ENCODE data around the gene BNIP5.

The BNIP5 gene

DNA sequence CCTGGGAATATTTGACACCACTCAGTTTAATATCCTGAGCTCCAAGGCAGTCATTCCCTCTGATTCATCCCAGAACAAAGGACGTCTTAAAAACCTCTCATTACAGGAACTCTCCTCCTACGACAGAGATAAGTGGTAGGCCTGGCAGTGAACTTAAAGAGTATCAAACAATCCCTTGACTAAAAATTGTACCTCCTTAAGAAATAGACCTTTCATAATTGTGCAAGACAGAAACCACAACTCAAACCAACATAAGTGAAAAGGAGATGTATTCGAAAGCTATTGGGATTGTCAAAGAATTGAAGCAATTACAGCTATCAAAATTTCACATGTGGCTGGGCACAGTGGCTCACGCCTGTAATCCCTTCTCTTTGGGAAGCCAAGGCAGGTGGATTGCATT lies 19.1 kb upstream of the BNIP5 start:
- ChIA-PET POLR2A (interaction anchor here (0.6 to 1.8 kb wide), 2 partner anchors 14 to 68 kb away, joined by 3 to 4 read pairs; no protein-coding TSS in a partner anchor), CTCF (interaction anchor here (0.8 to 18.5 kb wide), 4 partner anchors 13 to 66 kb away, joined by 3 to 332 read pairs (median 136); partner anchors contain the start of gene BNIP5)
- H3K4me3 ChIP-seq (ENCODE audit: low read depth, low read length): no peak overlapping the region
- DNase-seq (ENCODE audit: low read depth, low spot score): no peak
- TF ChIP-seq, protein P1, sequence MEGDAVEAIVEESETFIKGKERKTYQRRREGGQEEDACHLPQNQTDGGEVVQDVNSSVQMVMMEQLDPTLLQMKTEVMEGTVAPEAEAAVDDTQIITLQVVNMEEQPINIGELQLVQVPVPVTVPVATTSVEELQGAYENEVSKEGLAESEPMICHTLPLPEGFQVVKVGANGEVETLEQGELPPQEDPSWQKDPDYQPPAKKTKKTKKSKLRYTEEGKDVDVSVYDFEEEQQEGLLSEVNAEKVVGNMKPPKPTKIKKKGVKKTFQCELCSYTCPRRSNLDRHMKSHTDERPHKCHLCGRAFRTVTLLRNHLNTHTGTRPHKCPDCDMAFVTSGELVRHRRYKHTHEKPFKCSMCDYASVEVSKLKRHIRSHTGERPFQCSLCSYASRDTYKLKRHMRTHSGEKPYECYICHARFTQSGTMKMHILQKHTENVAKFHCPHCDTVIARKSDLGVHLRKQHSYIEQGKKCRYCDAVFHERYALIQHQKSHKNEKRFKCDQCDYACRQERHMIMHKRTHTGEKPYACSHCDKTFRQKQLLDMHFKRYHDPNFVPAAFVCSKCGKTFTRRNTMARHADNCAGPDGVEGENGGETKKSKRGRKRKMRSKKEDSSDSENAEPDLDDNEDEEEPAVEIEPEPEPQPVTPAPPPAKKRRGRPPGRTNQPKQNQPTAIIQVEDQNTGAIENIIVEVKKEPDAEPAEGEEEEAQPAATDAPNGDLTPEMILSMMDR (IDR thresholded peaks at IDR 0.05; ENCODE audit: insufficient read depth, low read length, missing control alignments): no peak

GRCh38 chr6:36353411-36353915 lies 16.8 kb upstream of the BNIP5 start:
- ChIA-PET CTCF (interaction anchor here (0.9 to 18.5 kb wide), 5 partner anchors 7 to 258 kb away, joined by 3 to 332 read pairs (median 102); partner anchors contain the start of gene BNIP5), POLR2A (no interaction called here)
- no peak for DNase-seq (ENCODE audit: low read depth, low spot score)

GRCh38 chr6:36352477-36353157 lies 15.9 kb upstream of the BNIP5 start:
- ChIA-PET CTCF (interaction anchor here (8.2 to 18.5 kb wide), 3 partner anchors 8 to 50 kb away, joined by 102 to 332 read pairs (median 267); partner anchors contain the start of gene BNIP5), POLR2A (interaction anchor here (0.6 kb wide), 1 partner anchor 1596 kb away, joined by 3 read pairs; no protein-coding TSS in a partner anchor)
- DNase-seq (ENCODE audit: low read depth, low spot score): no peak
- no peak overlapping the region for H3K4me3 ChIP-seq (ENCODE audit: low read depth, low read length)
- TF ChIP-seq, protein P1 (IDR thresholded peaks at IDR 0.05; ENCODE audit: insufficient read depth, low read length, missing control alignments): no peak

More at GRCh38 chr6:36353411-36353915, 16.8 kb upstream of the BNIP5 start:
- TF ChIP-seq, protein P1 (IDR thresholded peaks at IDR 0.05; ENCODE audit: insufficient read depth, low read length, missing control alignments): no peak
- no peak overlapping the region for H3K4me3 ChIP-seq (ENCODE audit: low read depth, low read length)

DNA sequence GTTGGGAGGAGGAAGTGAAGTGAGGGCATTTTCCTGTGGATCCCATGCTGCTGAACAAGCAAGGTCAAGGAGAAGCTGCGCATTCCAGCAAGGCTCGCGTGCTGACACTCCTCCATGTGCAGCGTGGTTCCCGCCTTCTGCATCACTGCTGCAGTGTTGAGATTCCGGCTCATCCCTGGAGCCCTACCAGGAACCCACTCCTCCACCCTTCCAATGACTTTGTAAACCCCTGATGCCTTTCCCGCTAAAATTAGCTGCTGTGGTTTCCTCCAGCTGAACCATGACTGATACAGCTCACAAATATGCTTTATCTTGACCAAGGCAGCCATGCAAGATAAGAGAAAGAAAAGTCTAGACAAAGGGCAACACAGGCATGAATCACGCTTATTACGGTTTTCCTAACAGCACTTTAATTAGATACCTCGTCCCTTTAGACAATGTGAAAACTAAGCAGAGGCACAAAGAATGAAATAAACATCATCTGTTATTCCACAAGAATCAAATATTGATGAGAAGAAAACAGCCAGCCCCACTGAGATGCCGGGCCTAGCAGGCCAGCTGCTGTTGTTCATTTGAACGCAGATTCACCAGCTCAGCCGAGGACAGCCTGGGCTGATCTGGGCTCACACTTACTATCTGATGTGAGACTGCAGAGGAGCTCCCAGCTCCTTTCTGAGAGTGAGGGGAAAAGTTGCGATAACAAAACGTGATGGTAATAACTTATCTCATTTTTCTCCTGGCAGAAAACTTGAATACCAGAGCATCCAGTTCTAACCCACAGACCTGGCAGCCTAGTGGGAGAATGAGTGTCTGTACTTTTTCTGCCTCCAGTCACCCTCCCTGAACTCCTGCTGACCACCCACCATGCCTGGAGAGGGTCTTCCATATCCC lies 14.2 kb upstream of the BNIP5 start:
- ChIA-PET CTCF (interaction anchor here (8.2 to 18.5 kb wide), 3 partner anchors 10 to 49 kb away, joined by 102 to 332 read pairs (median 267); partner anchors contain the start of gene BNIP5), POLR2A (interaction anchor here (0.5 to 1.6 kb wide), 4 partner anchors 10 to 25 kb away, joined by 3 to 7 read pairs (median 4); no protein-coding TSS in a partner anchor)

DNA sequence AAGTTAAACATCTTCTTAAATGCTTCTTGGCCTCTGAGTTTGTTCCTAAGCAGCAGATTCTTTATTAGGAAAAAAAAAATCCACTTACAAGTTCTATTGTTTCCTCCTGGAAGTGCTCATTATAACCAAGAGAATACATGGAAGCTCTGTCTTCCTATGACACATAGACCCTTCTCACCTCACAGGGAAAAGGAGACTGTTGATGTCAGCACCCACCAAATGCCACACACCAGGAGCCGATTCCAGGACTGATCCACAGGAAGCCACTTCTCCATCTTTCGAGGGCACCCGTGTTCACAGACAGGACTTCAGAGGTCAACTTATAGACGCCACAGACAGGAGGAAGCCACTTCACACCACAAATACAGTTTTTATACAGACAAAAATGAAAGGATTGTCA lies 13.4 kb upstream of the BNIP5 start:
- ChIA-PET POLR2A (interaction anchor here (0.5 to 1.6 kb wide), 3 partner anchors 9 to 21 kb away, joined by 3 to 7 read pairs (median 5); no protein-coding TSS in a partner anchor), CTCF (interaction anchor here (8.2 to 18.5 kb wide), 3 partner anchors 10 to 48 kb away, joined by 102 to 332 read pairs (median 267); partner anchors contain the start of gene BNIP5)
- TF ChIP-seq, protein P1 (IDR thresholded peaks at IDR 0.05; ENCODE audit: insufficient read depth, low read length, missing control alignments): no peak
- DNase-seq (ENCODE audit: low read depth, low spot score): no peak
- no peak overlapping the region for H3K4me3 ChIP-seq (ENCODE audit: low read depth, low read length)

More for the DNA sequence above, 14.2 kb upstream of the BNIP5 start:
- H3K4me3 ChIP-seq (ENCODE audit: low read depth, low read length): no peak overlapping the region
- TF ChIP-seq, protein P1 (IDR thresholded peaks at IDR 0.05; ENCODE audit: insufficient read depth, low read length, missing control alignments): no peak
- DNase-seq (ENCODE audit: low read depth, low spot score): peak; percentile 74

All from AG04449 (cell line).